GM19438 (cell line): ENCODE results near the gene PDE10A.

Experiments used
- ATAC-seq: cut with Tn5 transposase; IDR thresholded peaks from one replicate; pipeline ENCODE4 v1.9.1; 2021; ENCODE audit warnings: low read depth; ENCODE audit not compliant: unreplicated experiment

The PDE10A gene

DNA sequence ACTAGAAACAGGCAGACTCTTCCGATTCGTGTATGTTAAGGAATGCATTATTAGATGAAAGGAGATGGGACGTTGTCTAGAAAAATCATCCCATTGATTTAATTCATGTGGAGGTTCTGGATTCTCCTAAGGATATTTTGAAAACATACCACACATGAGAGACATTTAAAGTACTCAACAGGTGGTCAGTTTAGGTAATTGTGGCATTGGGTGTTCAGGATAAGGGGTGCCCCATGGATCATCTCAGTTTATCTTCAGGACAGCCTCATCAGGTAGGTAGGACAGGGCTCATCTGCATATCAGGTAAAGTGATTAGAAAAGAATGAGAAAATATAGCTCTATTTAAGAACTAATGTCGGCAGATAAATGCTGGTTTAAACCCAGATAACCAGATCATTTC is 15.9 kb upstream of the PDE10A start:
- no peak for ATAC-seq

DNA sequence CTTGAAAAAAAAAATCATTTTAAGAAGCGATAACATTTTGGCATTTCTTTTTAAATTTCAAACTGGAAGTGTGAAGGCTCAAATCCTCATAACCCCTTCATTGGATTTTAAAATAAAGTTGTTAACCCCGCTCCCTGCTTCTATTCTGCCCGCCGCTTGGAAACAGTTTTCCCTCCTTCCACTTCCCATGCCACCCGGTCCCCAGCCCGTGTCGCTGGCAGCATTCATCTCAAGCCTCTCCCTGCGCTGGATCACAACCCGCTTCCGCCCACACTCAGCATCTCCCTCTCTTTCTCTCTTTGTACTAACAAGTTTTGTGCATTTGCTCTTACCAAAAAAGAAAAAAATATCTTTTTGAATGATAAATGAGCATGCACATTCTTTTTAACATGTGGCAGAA is 15.4 kb upstream of the PDE10A start:
- no peak for ATAC-seq

DNA sequence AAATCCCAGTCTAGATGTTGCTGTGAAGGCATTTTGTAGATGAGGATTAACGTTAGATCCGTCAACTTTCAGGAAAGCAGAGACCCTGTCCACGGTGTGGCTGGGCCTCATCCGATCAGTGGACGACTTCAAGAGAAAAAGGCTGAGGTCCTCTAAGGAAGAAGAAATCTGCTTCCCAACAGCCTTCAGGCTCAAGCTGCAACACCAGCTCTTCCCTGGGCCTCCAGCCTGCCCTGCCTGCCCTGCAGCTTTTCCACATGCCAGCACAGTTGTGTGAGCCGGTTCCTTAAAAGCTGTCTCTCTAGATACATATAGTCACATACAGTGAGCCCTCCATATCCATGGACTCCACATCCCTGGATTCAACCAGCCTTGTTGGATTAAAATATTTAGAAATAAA is 14.1 kb upstream of the PDE10A start:
- ATAC-seq: no peak

DNA sequence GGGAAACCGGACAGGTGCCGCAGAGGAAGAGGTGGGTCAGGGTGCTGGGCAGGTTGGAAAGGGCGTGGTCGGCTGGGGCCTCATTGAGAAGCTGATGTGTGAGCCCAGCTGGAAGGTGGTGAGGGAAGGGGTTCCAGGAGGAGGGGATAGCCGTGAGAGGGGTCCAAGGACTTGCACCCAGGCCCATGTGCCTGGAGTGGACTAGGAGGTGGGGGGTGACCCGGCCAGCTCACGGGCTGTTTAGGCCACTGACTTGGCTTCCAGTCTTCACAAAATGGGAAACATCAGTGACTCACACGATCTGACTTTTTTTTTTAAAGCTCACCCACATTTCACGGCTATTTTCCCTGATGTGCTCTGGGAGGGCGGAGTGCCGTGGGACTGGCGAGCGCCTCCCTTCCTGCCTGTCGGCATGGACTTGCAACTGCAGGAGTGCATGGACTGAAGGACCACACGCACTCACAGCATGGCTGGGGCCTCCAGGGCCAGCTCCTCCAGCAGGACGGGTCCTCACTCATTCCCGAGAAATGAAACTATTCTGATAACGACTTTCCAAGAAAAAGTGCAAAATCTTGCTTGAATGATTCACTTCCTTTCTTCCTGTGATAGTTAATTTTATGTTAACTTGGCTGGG is 13.5 kb upstream of the PDE10A start:
- no peak for ATAC-seq

DNA sequence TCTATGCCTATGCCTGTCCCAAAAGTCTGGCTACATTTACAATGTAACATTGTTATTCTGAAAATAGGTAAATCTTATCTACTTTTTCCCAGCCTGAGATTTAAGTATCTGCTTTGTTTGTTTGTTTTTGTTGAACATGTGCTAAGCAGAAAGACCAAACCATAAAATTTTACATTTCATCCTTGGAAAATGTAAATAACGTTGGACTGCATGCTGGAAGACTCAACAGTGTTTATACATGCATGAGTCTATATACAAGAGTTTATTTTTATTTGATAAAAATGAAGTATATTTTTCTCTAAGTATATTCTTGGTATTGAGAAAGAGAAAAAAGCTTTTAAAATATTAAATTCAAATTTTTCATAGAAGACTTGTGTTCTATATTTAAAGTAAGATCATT is 12.1 kb upstream of the PDE10A start:
- ATAC-seq: no peak

- no peak for ATAC-seq
These were observed 11.4 kb upstream of the PDE10A start for GRCh38 chr6:165674155-165675029.

DNA sequence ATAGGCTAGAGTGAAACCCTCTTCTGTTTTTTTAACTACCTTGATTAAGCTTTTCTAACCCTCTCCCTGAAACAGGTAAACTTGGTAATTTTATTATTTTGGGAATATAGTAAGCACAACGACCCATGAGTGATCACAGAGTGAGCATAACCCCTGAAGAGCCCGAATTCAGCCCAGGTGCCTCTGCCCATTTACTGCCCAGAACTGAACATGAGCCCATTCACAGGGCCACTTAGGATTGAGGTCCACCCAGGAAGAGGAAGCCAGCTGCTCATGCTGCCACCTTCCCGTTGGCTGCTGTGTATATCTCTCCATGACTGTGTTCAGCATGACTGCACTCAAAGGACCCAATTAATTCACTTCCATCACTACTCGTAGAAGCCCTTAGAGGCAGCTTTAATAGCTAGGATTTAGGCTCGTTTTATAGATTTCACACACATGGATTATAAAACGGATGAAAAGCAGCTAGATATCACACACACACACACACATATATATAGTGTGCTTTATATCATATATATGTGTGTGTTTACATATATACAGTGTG is 8.3 kb upstream of the PDE10A start:
- no peak for ATAC-seq

DNA sequence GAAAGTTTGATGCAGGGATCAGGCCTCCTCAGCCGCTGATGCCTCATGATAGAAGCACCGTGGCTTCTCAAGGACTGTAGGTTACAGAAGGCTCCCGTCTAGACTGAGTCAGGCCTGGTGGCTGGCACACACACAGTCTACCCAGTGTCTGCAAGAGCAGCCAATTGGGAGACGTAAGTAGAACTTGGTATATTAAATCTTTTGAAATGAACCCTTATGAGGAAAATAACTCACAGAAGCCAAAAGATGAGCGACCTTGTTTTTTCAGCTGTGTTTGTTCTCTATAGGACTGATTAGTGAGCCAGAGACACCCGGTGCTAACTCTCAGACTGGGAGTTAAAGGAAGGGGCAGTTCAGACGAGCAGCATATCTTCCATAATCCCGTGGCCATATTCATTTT is 5.9 kb upstream of the PDE10A start:
- ATAC-seq: no peak

DNA sequence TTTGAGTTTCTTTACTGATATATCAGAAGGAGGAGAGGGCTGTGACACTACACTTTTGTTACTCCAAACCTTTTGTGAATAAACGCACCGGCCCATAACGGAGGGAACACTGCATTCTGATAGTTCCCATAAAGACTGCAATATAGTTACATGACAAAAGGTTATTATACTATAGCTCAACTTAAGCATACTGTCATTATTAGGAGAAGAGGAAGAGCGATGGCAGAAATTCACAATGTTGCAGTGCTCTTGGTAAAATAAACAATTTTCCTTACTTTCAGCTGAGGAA is 2.3 kb upstream of the PDE10A start:
- no peak for ATAC-seq

- no peak for ATAC-seq
These were observed 1.7 kb upstream of the PDE10A start for GRCh38 chr6:165664559-165665383.

GRCh38 chr6:165663736-165664558 is 906 bp upstream of the PDE10A start:
- no peak for ATAC-seq

- ATAC-seq: no peak
These were observed 315 bp upstream of the PDE10A start for GRCh38 chr6:165663377-165663735.

DNA sequence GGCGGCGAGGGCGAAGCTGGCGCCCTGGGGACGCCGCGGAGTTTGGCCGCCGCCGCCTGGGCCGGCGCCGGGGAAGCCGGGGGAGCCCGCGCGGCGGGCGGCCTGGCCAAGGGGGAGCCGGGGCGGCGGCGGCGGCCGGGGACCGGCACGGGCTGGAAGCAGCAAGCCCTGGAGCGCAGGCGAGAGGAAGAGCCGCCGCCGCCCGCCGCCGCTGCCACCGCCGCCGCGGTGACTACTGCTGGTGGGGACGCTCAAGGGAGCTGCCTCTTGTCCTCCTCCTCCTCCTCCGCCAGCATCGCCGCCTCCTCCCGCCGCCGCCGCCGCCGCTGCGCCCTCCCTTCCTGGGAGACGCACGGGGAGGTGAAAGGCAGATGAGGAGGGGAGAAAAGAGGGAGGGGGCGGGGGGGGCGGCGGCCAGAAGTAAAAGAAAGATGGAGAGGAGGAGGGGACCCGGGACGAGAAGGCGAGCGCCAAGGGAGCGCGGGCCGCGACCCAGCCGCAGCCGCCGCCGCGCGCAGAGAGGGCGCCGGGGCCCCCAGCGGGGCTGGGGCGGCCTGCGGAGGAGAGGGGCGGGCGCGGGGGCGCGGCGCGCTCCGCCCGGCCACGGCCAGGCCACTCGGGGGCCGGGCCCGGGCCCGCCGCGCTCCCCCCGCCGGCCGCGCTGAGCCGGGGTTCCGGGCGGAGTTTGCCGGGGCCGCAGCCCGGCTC is 846 bp downstream of the PDE10A start:
- no peak for ATAC-seq

GRCh38 chr6:165661664-165662025 is 1.4 kb downstream of the PDE10A start:
- no peak for ATAC-seq

DNA sequence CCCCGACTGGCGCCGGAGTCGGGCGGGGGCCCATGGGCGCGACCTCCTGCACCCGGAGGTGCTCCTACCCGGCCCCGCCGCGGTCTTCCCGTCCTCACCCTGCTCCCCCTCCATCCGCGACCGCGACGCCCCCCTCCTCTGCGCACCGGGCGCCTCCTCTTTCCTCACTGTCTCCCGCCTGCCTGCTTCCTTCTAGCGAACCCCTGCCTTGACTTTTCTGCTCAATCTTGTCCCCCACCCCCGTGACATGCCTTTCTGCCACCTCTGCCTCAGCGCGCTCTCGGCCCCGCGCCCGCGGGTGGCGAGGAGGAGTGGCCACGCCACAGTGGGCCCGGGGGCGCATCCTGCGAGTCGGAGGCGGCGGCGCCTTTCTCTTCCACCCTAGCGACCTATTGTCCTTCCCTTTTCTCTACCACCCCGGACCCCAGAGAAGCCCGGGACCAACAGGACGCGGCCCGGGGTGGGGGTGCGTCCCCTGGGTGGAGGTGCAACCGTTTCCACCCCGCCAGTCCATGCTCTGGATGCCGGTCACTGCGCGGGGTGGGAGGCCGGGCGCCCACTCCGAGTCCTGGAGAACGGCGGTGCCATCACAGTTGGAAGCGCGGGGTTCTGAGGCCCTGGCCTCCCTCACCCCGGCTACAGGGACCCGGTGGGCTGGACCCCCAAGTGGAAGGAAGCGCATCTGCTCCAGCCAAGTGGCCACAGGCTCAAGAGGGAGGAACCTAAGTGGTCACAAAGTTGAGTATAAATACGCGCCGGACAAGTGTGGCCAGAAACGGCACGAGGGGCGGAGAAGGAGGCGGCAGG is 2.0 kb downstream of the PDE10A start:
- ATAC-seq: no peak

- ATAC-seq: no peak
These were observed 2.8 kb downstream of the PDE10A start for GRCh38 chr6:165659945-165660856.

- no peak for ATAC-seq
These were observed 4.5 kb downstream of the PDE10A start for GRCh38 chr6:165658395-165659058.

DNA sequence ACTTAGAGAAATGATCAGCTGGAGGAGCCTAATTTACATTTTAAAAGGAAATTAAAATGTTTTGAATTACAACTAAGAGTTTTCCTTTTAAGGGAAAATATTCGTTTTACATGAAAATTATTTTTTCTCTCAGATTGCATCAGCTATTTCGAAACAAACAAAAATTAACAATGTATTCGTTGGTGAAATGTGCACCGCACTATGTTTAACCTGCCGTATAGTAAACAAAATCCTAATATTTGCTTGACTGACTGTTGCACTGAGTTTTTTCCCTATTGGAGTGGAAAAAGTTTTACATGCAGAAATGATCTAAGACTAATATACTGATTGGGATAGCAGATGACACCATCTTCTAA is 5.7 kb downstream of the PDE10A start:
- no peak for ATAC-seq
